ENCODE results near the gene UROS. TPM values are rescaled to one million over a fixed set of nuclear protein-coding genes. Genes with fewer than 3 reads are reported as not detected.

UROS gene
- polyA plus RNA-seq, 1 experiment = 56.6 TPM

DNA sequence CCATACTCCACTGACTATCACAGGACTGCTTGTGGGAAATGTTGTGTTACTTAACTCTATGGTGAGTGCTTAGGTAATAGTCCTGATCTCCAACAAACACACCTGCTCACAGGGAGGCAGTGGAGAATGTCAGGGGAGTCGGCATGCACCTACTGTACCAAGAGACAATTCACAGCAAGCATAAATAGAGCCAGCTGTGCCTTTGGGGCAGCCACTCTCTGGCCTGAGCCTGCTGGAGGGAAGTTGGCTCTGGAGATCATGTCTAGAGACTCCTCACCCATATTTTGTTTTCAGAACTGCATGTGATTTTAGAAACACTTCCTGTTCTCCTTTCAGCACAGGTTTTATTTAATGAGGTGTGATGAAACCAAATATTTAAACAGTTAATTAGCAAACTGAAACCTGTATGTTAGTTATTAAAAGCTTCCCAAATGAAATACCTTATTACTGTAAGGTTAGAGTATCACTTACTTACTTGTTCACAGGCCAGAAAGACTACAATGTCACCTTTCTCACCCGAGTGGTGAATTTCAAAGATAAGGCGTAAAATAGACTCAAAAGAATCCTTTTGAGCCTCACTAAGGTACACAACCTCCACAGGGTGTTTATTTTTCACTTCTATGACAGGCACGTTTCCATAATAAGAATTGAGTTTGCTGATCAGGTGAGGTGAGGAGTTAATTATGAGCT is 36.2 kb upstream of the UROS start:
- CTCF ChIA-PET = interaction anchor here (1.1 kb wide), 1 partner anchor 11 kb away, joined by 3 read pairs; no protein-coding TSS in a partner anchor
- Histone ChIP-seq H3K4me3 (ENCODE audit: low read depth, low read length) (no peak overlapping the region), H3K27me3 (ENCODE audit: control insufficient read depth, insufficient read depth, low read length) (no peaks in the 10 kb centered on the region), H3K36me3 (ENCODE audit: control insufficient read depth, insufficient read depth, low read length) (peaks cover 6% of the 10 kb centered on the region)
- POLR2A ChIA-PET = no interaction called here
- TF ChIP-seq, protein P1, sequence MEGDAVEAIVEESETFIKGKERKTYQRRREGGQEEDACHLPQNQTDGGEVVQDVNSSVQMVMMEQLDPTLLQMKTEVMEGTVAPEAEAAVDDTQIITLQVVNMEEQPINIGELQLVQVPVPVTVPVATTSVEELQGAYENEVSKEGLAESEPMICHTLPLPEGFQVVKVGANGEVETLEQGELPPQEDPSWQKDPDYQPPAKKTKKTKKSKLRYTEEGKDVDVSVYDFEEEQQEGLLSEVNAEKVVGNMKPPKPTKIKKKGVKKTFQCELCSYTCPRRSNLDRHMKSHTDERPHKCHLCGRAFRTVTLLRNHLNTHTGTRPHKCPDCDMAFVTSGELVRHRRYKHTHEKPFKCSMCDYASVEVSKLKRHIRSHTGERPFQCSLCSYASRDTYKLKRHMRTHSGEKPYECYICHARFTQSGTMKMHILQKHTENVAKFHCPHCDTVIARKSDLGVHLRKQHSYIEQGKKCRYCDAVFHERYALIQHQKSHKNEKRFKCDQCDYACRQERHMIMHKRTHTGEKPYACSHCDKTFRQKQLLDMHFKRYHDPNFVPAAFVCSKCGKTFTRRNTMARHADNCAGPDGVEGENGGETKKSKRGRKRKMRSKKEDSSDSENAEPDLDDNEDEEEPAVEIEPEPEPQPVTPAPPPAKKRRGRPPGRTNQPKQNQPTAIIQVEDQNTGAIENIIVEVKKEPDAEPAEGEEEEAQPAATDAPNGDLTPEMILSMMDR (IDR thresholded peaks at IDR 0.05; ENCODE audit: insufficient read depth, low read depth, low read length) = no peak
- no peak for DNase-seq (ENCODE audit: low read depth)

DNA sequence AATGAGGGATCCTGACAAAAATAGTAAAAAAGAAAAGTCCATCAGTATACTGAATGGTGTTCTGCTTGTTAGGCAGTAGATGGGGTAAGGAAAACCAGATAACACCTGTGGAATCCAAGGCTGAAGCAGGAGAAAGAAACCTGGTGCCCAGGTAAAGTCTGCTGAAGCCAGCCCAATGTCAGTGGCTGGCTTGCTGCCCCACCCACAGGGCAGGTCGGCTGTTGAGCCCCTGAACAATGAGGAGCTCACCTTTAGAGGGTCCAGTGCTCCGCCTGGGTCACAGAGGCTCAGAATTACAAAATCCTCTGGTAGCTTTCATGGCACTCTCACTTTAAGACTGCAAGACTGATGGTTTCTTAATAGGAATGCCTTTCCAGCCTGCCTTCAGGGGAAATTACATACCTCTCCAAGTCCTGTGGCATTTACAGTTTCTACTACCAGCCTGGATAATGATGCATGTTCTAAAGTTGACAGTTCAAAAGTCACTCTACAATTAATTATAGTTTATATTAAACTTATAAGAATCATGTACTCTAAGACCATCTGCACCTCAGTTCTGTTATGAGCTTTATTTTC is 34.2 kb upstream of the UROS start:
- H3K4me3 ChIP-seq (ENCODE audit: low read depth, low read length) = no peak overlapping the region
- H3K36me3 ChIP-seq (ENCODE audit: control insufficient read depth, insufficient read depth, low read length) = peaks cover 8% of the 10 kb centered on the region
- DNase-seq (ENCODE audit: low read depth) = no peak
- no peaks in the 10 kb centered on the region for H3K27me3 ChIP-seq (ENCODE audit: control insufficient read depth, insufficient read depth, low read length)
- POLR2A ChIA-PET = no interaction called here
- CTCF ChIA-PET = interaction anchor here (1.0 kb wide), 1 partner anchor 12 kb away, joined by 3 read pairs; no protein-coding TSS in a partner anchor
- TF ChIP-seq, protein P1 (IDR thresholded peaks at IDR 0.05; ENCODE audit: insufficient read depth, low read depth, low read length) = no peak

DNA sequence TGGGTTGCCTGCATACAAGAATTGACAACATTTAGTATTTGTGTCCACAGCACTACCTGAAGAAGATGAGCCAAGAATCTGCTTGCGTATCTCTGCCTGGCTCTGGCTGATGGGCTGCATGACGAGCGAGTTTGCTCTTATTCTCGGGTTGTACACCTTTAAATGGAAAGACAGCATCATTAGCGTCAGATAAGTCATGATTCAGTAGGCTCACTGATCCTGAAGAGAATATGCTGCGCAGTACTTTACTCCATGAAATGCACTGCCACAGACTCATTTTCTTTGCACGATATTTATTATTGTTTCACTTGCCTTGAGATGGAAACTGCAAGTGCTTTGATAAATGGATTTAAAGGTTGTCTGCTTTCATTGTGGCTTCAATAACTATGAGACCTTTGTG is 29.4 kb upstream of the UROS start:
- ChIA-PET POLR2A (no interaction called here), CTCF (no interaction called here)
- TF ChIP-seq, protein P1 (IDR thresholded peaks at IDR 0.05; ENCODE audit: insufficient read depth, low read depth, low read length) = no peak
- Histone ChIP-seq H3K36me3 (ENCODE audit: control insufficient read depth, insufficient read depth, low read length) (peaks cover 11% of the 10 kb centered on the region), H3K4me3 (ENCODE audit: low read depth, low read length) (no peak overlapping the region), H3K27me3 (ENCODE audit: control insufficient read depth, insufficient read depth, low read length) (no peaks in the 10 kb centered on the region)
- DNase-seq (ENCODE audit: low read depth) = no peak

DNA sequence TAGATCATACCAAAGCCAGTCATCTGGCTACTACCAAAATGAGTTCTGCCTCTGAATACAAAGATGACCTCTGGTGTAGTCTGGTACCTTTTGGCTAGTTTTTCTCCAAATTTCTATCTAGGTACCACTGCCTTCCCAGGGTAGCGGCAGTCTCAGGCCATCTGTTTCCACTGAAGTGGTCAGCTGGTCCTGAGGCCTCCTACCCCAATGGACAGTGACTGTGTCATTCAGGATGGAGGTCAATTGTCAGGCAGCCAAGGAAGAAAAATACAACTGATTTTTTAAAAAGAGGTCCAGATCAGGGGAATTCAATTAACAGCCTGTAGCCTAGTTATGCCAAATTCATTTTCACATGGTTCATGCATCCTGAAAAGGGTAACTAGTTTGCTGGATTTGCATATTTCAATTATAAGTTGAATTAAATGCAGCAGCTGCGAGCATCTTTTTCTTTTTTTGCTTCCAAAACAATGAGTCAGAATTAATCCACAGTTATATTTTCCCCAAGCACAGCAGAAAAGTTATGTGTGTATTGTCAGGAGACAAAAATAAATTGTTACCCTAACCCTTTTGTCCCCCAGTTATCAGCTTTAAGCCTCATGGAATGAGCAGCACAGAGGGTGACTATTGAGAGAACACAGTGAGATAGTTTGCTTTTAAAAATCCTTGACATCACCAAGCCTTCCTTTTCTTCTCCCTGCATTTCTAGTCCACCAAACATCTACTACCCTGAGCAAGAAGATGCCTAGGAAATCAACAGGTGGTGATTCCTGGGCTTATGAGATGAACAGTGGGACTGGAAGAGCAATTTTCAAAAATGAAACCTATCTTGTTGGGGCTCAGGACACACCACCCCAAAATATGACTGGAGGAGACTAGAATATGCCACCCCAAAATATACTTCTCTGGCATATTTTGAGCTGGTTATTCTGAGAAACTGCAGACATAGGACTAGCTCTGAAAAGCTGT is 28.0 kb upstream of the UROS start:
- Histone ChIP-seq H3K4me3 (ENCODE audit: low read depth, low read length) (no peak overlapping the region), H3K36me3 (ENCODE audit: control insufficient read depth, insufficient read depth, low read length) (peaks cover 10% of the 10 kb centered on the region), H3K27me3 (ENCODE audit: control insufficient read depth, insufficient read depth, low read length) (no peaks in the 10 kb centered on the region)
- TF ChIP-seq, protein P1 (IDR thresholded peaks at IDR 0.05; ENCODE audit: insufficient read depth, low read depth, low read length) = no peak
- DNase-seq (ENCODE audit: low read depth) = no peak
- CTCF ChIA-PET = no interaction called here
- POLR2A ChIA-PET = no interaction called here

DNA sequence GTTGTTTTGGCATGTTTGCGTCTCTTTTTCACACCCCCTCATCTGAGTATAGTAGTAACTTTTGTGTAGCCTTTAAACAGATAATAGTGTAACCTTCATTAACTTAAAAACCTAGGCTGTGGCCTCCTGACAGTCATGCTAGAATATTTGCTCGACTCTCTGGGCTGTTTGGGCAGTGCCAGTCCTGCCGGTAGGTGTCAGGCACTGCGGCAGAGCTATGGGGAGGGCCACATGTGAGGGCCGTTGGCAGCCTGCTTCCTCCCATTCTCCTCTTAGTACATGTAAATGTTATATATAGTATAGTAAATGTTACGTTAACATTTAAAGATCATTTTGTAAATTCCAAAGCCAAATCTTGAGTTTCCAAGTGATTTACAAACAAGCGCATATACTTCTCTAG is 26.4 kb upstream of the UROS start:
- TF ChIP-seq, protein P1 (IDR thresholded peaks at IDR 0.05; ENCODE audit: insufficient read depth, low read depth, low read length) = no peak
- ChIA-PET POLR2A (no interaction called here), CTCF (no interaction called here)
- peaks cover 14% of the 10 kb centered on the region for H3K36me3 ChIP-seq (ENCODE audit: control insufficient read depth, insufficient read depth, low read length)
- no peaks in the 10 kb centered on the region for H3K27me3 ChIP-seq (ENCODE audit: control insufficient read depth, insufficient read depth, low read length)
- H3K4me3 ChIP-seq (ENCODE audit: low read depth, low read length) = no peak overlapping the region
- DNase-seq (ENCODE audit: low read depth) = no peak

Data from BJ (cell line).